GM18868 (cell line): Measurements from ENCODE around the gene STRIP1.

Experiments
- ATAC-seq: cut with Tn5 transposase; IDR thresholded peaks from one replicate; pipeline ENCODE4 v1.9.1; 2021; ENCODE audit warnings: mild to moderate bottlenecking, moderate library complexity; ENCODE audit not compliant: unreplicated experiment

The STRIP1 gene

GRCh38 chr1:110049801-110050601, 15.6 kb downstream of the STRIP1 start:
- ATAC-seq: no peak

- no peak for ATAC-seq
Observed at GRCh38 chr1:110050602-110051261, 16.3 kb downstream of the STRIP1 start.

DNA sequence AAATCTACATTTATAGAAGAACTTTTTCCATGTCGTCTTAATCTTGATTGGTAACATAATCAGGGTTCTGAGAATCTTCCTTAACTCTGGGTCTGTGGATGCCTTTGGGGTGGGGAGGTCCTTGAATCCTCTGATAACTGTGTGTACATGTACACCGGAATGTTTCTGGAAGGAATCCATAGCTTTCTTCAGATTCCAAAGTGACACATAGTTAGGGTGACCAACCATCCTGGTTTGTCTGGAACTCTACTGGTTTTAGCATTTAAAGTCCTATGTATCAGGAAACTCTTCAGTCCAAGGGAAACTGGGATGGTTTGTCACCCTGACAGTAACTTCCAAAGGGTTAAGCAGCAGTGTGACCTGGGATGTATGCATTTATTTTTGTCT, 16.8 kb downstream of the STRIP1 start:
- ATAC-seq: no peak

- ATAC-seq: no peak
Observed at GRCh38 chr1:110053552-110054428, 19.4 kb downstream of the STRIP1 start.

- ATAC-seq: no peak
Observed at GRCh38 chr1:110055493-110056284, 21.3 kb downstream of the STRIP1 start.

DNA sequence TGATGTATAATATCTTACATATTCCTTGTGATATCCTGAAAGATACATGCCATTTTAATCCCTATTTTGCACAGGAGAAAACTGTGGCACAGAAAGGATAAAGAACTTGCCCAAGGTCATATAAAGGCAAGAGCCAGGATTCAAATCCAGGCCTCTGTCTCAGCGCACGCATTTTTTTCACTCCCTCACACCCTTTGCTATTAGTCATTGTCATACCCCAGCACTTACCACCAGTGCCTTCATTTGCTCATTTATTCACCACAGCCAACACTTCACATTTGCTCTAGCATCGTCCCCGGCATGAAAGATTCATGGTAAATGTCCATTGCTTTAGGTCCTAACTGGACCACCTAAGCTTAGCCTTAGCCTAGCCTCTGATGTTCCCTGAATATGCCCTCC, 21.9 kb downstream of the STRIP1 start:
- no peak for ATAC-seq

- no peak for ATAC-seq
Observed at GRCh38 chr1:110056776-110057175, 22.4 kb downstream of the STRIP1 start.

DNA sequence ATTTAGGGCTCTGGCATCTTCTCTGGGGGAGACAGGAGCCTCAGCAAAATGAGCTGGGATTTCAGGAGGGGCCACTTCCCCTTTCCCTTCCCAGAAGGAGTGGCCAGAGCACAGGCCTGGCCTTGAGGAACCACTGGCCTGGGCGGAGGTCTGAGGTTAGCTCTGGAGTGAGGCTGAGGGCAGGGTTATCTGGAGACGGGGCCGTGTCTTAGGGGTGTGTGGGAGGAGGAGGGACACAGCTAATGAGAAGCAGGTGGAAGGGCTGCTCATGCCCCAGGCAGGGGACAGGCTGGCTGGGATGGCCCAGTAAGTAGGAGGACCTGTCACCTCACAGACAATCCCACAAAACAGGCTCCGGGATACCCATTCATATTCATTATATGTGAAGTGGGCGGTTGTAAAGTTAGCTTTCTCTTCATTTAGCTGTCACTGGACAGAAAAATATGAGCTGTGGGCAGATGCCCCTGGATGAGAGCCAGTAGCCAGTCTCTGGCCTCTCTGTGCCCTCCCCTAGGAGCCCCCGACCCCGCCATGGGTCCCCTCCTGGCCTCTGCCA, 23.6 kb downstream of the STRIP1 start:
- no peak for ATAC-seq

GRCh38 chr1:110058591-110058990, 24.2 kb downstream of the STRIP1 start:
- no peak for ATAC-seq

DNA sequence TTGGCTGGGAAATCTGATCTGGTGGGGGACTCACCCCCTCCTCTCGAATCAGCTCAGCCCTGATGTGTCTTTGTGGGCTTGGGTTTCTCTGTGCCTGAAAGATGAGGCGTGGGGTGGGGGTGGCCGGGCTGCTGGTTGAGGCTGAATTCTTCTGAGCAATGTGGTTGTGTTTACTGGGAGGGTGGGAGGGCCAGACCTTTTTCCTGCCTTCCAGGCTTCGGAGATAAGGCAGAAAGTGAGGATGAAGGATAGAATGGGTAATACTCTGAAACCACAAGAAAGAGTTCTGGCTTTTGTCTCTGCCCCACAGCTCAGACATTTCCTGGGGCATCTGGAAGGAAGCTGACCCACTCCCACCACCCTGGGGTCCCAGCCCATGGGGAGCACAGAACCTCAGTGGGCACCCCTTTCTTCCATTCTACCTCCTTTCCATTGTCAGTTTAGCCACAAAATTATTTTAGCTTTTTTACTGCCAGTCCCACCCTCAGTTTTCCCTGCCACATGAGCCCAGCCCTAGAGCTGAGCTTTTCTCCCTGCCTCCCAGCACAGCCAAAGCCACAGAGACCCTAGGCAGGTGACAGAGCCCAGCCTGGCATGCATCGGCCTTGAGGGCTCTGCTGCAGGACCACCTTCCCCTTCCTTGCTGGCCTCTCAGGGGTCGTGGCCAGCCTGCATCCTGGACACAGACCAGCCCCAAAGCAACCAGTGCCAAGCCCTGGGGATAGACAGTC, 24.9 kb downstream of the STRIP1 start:
- ATAC-seq: no peak

GRCh38 chr1:110060034-110060661, 25.7 kb downstream of the STRIP1 start:
- no peak for ATAC-seq

- no peak for ATAC-seq
Observed at GRCh38 chr1:110060662-110061060, 26.2 kb downstream of the STRIP1 start.

- no peak for ATAC-seq
Observed at GRCh38 chr1:110061341-110061740, 26.9 kb downstream of the STRIP1 start.

GRCh38 chr1:110062612-110063011, 28.2 kb downstream of the STRIP1 start:
- ATAC-seq: no peak

GRCh38 chr1:110063781-110064180, 29.4 kb downstream of the STRIP1 start:
- no peak for ATAC-seq

- ATAC-seq: no peak
Observed at GRCh38 chr1:110064576-110065337, 30.3 kb downstream of the STRIP1 start.

DNA sequence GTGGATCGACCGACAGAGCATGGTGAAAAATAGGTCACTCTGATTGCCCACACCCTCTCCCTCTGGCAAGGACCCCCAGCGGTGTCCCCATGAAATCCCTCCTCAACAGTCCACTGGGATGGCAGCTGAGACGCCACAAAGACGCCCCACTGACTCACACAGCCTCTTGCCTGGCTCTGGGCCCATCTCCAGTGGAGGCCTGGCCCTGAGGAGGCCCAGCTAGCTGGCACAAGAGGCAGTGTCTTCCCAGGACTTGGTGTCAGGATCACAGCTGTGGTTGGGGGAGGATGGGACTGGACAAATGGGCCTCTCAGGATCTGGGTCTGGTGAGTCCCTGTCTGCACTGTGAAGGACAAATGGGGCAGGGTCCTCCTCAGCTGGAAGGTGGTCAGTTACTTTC, 31.4 kb downstream of the STRIP1 start:
- ATAC-seq: no peak

GRCh38 chr1:110067479-110067892, 33.1 kb downstream of the STRIP1 start:
- ATAC-seq: no peak
